ENCODE data around the gene UBALD1. TPM values are rescaled to one million over a fixed set of nuclear protein-coding genes. Genes with fewer than 3 reads are reported as not detected.

Gene UBALD1
- total and polyA plus RNA-seq, 9 donors: 0.43 to 39.5 (median 21.4) TPM

GRCh38 chr16:4615384-4616046 is 827 bp upstream of the UBALD1 start:
- DNase-seq: peak; percentile 55 to 79 (median 72)
- peak overlapping the region; percentile 69 to 70 for H3K27ac ChIP-seq
- no peaks in the 10 kb centered on the region for H3K9me3 ChIP-seq
- H3K36me3 ChIP-seq: no peaks in the 10 kb centered on the region
- peaks cover 18% of the 10 kb centered on the region for H3K4me1 ChIP-seq (ENCODE audit: insufficient read depth)
- intact Hi-C loops (cut with DNase I): loop anchor here in 1 of 4 donors (10.0 kb wide), 1 partner anchor 339 kb away; the partner anchor contains the start of gene SEC14L5
- TF ChIP-seq POLR2A (IDR thresholded peaks at IDR 0.05) (no peak), EP300 (IDR thresholded peaks at IDR 0.05) (no peak)
- TF ChIP-seq, protein P1, sequence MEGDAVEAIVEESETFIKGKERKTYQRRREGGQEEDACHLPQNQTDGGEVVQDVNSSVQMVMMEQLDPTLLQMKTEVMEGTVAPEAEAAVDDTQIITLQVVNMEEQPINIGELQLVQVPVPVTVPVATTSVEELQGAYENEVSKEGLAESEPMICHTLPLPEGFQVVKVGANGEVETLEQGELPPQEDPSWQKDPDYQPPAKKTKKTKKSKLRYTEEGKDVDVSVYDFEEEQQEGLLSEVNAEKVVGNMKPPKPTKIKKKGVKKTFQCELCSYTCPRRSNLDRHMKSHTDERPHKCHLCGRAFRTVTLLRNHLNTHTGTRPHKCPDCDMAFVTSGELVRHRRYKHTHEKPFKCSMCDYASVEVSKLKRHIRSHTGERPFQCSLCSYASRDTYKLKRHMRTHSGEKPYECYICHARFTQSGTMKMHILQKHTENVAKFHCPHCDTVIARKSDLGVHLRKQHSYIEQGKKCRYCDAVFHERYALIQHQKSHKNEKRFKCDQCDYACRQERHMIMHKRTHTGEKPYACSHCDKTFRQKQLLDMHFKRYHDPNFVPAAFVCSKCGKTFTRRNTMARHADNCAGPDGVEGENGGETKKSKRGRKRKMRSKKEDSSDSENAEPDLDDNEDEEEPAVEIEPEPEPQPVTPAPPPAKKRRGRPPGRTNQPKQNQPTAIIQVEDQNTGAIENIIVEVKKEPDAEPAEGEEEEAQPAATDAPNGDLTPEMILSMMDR (IDR thresholded peaks at IDR 0.05): no peak
- 60 to 70% (median 66%) methylated on average over 35 to 39 of the region's 39 CpGs for WGBS, 3 donors
- peak overlapping the region; percentile 95 for H3K4me3 ChIP-seq
- no peaks in the 10 kb centered on the region for H3K27me3 ChIP-seq

DNA sequence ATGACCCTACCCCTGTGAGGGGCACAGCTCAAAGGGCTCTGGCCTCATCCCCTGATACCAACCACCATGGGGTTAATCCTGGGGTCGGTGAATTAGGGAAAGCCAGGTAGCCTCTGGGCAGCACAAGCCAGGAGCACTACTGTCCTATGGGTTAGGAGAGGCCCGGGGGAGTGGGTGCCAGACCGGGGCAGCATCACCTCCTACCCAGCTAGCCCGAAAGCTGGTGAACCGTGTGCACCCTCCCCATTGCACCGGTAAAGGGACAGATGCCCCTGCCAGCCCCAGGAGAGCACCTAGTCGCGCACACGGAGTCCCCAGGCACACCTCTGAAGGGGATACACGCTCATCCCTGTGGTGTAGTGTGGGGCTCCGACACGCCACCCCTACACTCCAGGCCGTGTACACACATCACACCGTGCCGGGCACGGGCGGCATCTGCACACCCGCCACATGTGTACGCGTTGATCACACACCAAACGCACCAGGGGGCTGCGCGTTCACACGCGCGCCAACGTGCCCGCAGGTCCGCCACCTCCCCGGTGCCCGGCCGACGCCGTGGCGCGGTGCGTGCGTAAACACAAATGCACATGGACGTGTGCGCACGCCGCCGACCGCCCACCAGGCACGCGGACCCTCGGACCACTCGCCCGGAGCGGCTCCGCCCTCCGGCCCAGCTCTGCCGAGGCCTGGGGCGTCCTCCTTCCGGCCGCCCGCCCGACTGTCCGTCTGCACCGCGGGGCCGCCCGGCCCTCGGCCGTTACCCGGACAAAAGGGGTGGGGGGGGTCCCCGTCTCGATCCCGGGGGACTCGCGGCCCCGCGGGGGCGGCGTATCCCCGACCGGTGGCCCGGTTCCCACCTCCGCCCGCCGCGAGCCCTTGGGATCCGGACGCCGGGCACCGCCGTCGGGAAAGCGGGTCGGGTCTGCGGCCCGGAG is 785 bp downstream of the UBALD1 start:
- TF ChIP-seq, protein P1 (IDR thresholded peaks at IDR 0.05): no peak
- TF ChIP-seq POLR2A (IDR thresholded peaks at IDR 0.05) (no peak), EP300 (IDR thresholded peaks at IDR 0.05) (no peak)
- peak in 3 of 5 donors; percentile 58 to 75 (median 65) for DNase-seq
- Histone ChIP-seq H3K27ac (peak overlapping the region; percentile 53 to 70), H3K4me1 (ENCODE audit: insufficient read depth) (peaks cover 18% of the 10 kb centered on the region), H3K4me3 (peak overlapping the region; percentile 95), H3K36me3 (no peaks in the 10 kb centered on the region), H3K27me3 (no peaks in the 10 kb centered on the region), H3K9me3 (no peaks in the 10 kb centered on the region)
- intact Hi-C loops (cut with DNase I): loop anchor here in 1 of 4 donors (10.0 kb wide), 1 partner anchor 341 kb away; the partner anchor contains the start of gene SEC14L5
- WGBS, 3 donors: 0 to 2% (median 0%) methylated on average over 29 to 92 of the region's 92 CpGs

- peak overlapping the region in 1 of 2 donors; percentile 9 for H3K27ac ChIP-seq
- intact Hi-C loops (cut with DNase I): loop anchor here in 1 of 4 donors (10.0 kb wide), 1 partner anchor 342 kb away; the partner anchor contains the start of gene SEC14L5
- no peaks in the 10 kb centered on the region for H3K9me3 ChIP-seq
- no peaks in the 10 kb centered on the region for H3K27me3 ChIP-seq
- DNase-seq: peak in 1 of 5 donors; percentile 44
- WGBS, 3 donors: 37 to 48% (median 44%) methylated on average over 9 to 14 of the region's 14 CpGs
- peak overlapping the region; percentile 95 for H3K4me3 ChIP-seq
- H3K36me3 ChIP-seq: no peaks in the 10 kb centered on the region
- no peak for TF ChIP-seq POLR2A (IDR thresholded peaks at IDR 0.05)
- H3K4me1 ChIP-seq (ENCODE audit: insufficient read depth): peaks cover 18% of the 10 kb centered on the region
These were observed 1.6 kb downstream of the UBALD1 start for GRCh38 chr16:4612977-4613635.

DNA sequence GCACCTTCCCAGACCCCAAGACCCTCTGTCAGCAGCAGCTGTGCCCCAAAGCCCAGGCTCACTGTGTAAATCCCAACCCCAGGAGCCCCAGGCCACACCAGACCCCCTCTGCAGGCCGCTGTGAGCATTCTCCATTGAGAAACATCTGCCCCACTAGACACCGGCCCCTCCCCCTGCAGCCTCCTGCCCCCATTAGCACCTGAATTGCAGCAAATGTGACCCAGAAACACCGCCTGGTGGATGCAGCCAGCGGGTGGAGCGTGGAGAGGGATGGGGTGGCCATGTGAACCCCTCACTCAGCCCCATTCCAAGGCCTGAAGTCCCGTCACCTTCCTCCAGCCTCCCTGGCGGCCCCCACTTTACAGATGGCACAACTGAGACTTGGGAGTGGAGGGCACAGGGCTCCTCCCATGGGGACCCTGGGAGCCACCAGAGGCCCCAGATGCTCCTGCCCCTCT is 2.2 kb downstream of the UBALD1 start:
- no peak overlapping the region for H3K4me3 ChIP-seq
- H3K36me3 ChIP-seq: no peaks in the 10 kb centered on the region
- TF ChIP-seq EP300 (IDR thresholded peaks at IDR 0.05) (no peak), POLR2A (IDR thresholded peaks at IDR 0.05) (no peak)
- TF ChIP-seq, protein P1 (IDR thresholded peaks at IDR 0.05): no peak
- H3K27me3 ChIP-seq: no peaks in the 10 kb centered on the region
- DNase-seq: peak in 1 of 5 donors; percentile 40
- intact Hi-C loops (cut with DNase I): loop anchor here in 1 of 4 donors (10.0 kb wide), 1 partner anchor 342 kb away; the partner anchor contains the start of gene SEC14L5
- H3K9me3 ChIP-seq: no peaks in the 10 kb centered on the region
- 83 to 91% (median 90%) methylated on average over 7 of the region's 7 CpGs for whole genome bisulfite sequencing, 3 donors
- peaks cover 15% of the 10 kb centered on the region for H3K4me1 ChIP-seq (ENCODE audit: insufficient read depth)
- H3K27ac ChIP-seq: no peak overlapping the region
